AG04450 (cell line): ENCODE measurements around the gene MMP24. TPM values are rescaled to one million over a fixed set of nuclear protein-coding genes. Genes with fewer than 3 reads are reported as not detected.

Experiments used
- CTCF ChIA-PET: fragments of 300-600, 350-600 bp; formaldehyde crosslinking; extraction: SDS; loops from one replicate; lab custom pipeline; 2022; ENCODE audit warnings: antibody characterized with exemption, inconsistent platforms; lab: Charles Lee
- POLR2A ChIA-PET: fragments of 350-600 bp; formaldehyde crosslinking; extraction: SDS; loops from one replicate; lab custom pipeline; 2021; ENCODE audit warnings: antibody characterized with exemption, inconsistent platforms; lab: Yijun Ruan, JAX
- DNase-seq: peaks from one replicate; pipeline ENCODE4 v3.0.0-alpha.2; 2011; ENCODE audit warnings: low read depth, low spot score
- H3K27ac ChIP-seq: one replicate; pipeline ENCODE4 v1.5.1; 2012; ENCODE audit warnings: low read depth, low read length, control low read depth
- H3K27me3 ChIP-seq: one replicate; pipeline ENCODE4 v1.6.0; 2012; ENCODE audit warnings: low read length; ENCODE audit not compliant: control insufficient read depth, insufficient read depth
- H3K4me3 ChIP-seq: 2 replicates; pipeline ENCODE4 v1.5.1; 2011; ENCODE audit warnings: mild to moderate bottlenecking, low read depth, low read length, control low read depth
- H3K9me3 ChIP-seq: 2 replicates; pipeline ENCODE4 v1.5.1; 2012; ENCODE audit warnings: low read length; ENCODE audit not compliant: control insufficient read depth, insufficient read depth
- polyA plus RNA-seq: library from polyadenylated mRNA; depleted of rRNA; stranded (reverse); fragments of >200 nt; gene quantifications from 2 replicates; pipeline ENCODE4 v1.2.3, GENCODE V29; 2011
- TF ChIP-seq, protein P1 (sequence below): IDR thresholded peaks from 2 replicates; pipeline ENCODE4 v1.5.1; 2011; ENCODE audit warnings: low read depth, low read length, control low read depth, inconsistent platforms

Gene MMP24
- polyA plus RNA-seq, 1 experiment = 0.40 TPM

GRCh38 chr20:35295674-35296073 is 69.2 kb downstream of the MMP24 start:
- no peaks in the 10 kb centered on the region for H3K27me3 ChIP-seq
- POLR2A ChIA-PET = no interaction called here
- no peak overlapping the region for H3K4me3 ChIP-seq
- CTCF ChIA-PET = interaction anchor here (1.0 kb wide), 1 partner anchor 9 kb away, joined by 3 read pairs; no protein-coding TSS in a partner anchor
- no peak for DNase-seq
- H3K27ac ChIP-seq = no peak overlapping the region
- no peaks in the 10 kb centered on the region for H3K9me3 ChIP-seq
- TF ChIP-seq, protein P1, sequence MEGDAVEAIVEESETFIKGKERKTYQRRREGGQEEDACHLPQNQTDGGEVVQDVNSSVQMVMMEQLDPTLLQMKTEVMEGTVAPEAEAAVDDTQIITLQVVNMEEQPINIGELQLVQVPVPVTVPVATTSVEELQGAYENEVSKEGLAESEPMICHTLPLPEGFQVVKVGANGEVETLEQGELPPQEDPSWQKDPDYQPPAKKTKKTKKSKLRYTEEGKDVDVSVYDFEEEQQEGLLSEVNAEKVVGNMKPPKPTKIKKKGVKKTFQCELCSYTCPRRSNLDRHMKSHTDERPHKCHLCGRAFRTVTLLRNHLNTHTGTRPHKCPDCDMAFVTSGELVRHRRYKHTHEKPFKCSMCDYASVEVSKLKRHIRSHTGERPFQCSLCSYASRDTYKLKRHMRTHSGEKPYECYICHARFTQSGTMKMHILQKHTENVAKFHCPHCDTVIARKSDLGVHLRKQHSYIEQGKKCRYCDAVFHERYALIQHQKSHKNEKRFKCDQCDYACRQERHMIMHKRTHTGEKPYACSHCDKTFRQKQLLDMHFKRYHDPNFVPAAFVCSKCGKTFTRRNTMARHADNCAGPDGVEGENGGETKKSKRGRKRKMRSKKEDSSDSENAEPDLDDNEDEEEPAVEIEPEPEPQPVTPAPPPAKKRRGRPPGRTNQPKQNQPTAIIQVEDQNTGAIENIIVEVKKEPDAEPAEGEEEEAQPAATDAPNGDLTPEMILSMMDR = no peak

GRCh38 chr20:35296101-35296554 is 69.6 kb downstream of the MMP24 start:
- H3K4me3 ChIP-seq = no peak overlapping the region
- H3K27me3 ChIP-seq = no peaks in the 10 kb centered on the region
- no peak overlapping the region for H3K27ac ChIP-seq
- POLR2A ChIA-PET = interaction anchor here (1.1 kb wide), 1 partner anchor 10 kb away, joined by 3 read pairs; no protein-coding TSS in a partner anchor
- TF ChIP-seq, protein P1 = no peak
- no peak for DNase-seq
- H3K9me3 ChIP-seq = no peaks in the 10 kb centered on the region
- CTCF ChIA-PET = interaction anchor here (0.6 to 1.4 kb wide), 3 partner anchors 11 to 167 kb away, joined by 3 to 4 read pairs (median 3); partner anchors contain the start of gene MMP24OS

GRCh38 chr20:35297155-35297554 is 70.7 kb downstream of the MMP24 start:
- POLR2A ChIA-PET = interaction anchor here (0.6 to 1.1 kb wide), 2 partner anchors 9 to 260 kb away, joined by 3 to 10 read pairs; no protein-coding TSS in a partner anchor
- TF ChIP-seq, protein P1 = no peak
- CTCF ChIA-PET = interaction anchor here (0.6 to 1.4 kb wide), 3 partner anchors 10 to 143 kb away, joined by 4 to 9 read pairs (median 4); no protein-coding TSS in a partner anchor
- H3K27me3 ChIP-seq = no peaks in the 10 kb centered on the region
- no peaks in the 10 kb centered on the region for H3K9me3 ChIP-seq
- H3K4me3 ChIP-seq = no peak overlapping the region
- H3K27ac ChIP-seq = no peak overlapping the region
- DNase-seq = no peak

- no peaks in the 10 kb centered on the region for H3K9me3 ChIP-seq
- TF ChIP-seq, protein P1 = no peak
- ChIA-PET CTCF (interaction anchor here (0.6 to 1.4 kb wide), 2 partner anchors 90 to 142 kb away, joined by 4 to 9 read pairs; no protein-coding TSS in a partner anchor), POLR2A (no interaction called here)
- H3K27ac ChIP-seq = no peak overlapping the region
- no peak overlapping the region for H3K4me3 ChIP-seq
- DNase-seq = no peak
- no peaks in the 10 kb centered on the region for H3K27me3 ChIP-seq
Measured at GRCh38 chr20:35297740-35298139, 71.2 kb downstream of the MMP24 start.

- Histone ChIP-seq H3K9me3 (no peaks in the 10 kb centered on the region), H3K27ac (no peak overlapping the region), H3K4me3 (no peak overlapping the region), H3K27me3 (no peaks in the 10 kb centered on the region)
- ChIA-PET POLR2A (no interaction called here), CTCF (interaction anchor here (1.1 to 1.4 kb wide), 2 partner anchors 141 to 149 kb away, joined by 4 to 9 read pairs; no protein-coding TSS in a partner anchor)
- TF ChIP-seq, protein P1 = no peak
- no peak for DNase-seq
Measured at GRCh38 chr20:35298264-35298663, 71.8 kb downstream of the MMP24 start.
